NB4 (cell line): Measurements from ENCODE around the gene CREB3L1.
A peak's percentile ranks its signal among the peaks of the same experiment; 100 is the strongest.

Experiments
- DNase-seq: peaks from one replicate; pipeline ENCODE4 v3.0.0; 2010; ENCODE audit warnings: low read depth
- H3K4me3 ChIP-seq: one replicate; pipeline ENCODE4 v1.5.1; 2011; ENCODE audit warnings: mild to moderate bottlenecking, low read depth, low read length, moderate library complexity
- MYC ChIP-seq: IDR thresholded peaks from 2 replicates; pipeline ENCODE4 v1.6.1; 2011; ENCODE audit warnings: low read depth, low read length
- POLR2A ChIP-seq: IDR thresholded peaks from 2 replicates; pipeline ENCODE4 v1.6.1; 2011; ENCODE audit warnings: mild to moderate bottlenecking; ENCODE audit not compliant: insufficient read length; ENCODE audit errors: extremely low read depth
- TF ChIP-seq, protein P1 (sequence below): IDR thresholded peaks from 2 replicates; pipeline ENCODE4 v1.6.1; 2011; ENCODE audit warnings: low read depth, low read length
- TF ChIP-seq, protein P2 (sequence below): IDR thresholded peaks from one replicate; pipeline ENCODE4 v1.5.1; 2012; ENCODE audit warnings: low read depth, low read length

Gene CREB3L1

DNA sequence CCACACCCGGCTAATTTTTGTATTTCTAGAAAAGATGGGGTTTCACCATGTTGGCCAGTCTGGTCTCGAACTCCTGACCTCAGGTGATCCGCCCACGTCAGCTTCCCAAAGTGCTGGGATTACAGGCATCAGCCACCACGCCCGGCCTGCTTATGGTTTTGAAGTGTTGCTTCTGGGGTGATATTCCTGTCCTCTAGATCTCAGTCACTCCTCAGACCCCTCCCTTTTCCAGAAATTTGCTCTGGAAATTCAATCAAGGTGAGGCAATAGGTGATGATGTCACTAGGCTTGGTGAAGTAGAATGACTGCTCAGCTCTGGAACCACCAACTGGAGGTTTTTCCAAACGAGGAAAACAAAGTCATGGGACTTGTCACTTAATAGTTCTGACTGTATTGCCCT lies 36.6 kb upstream of the CREB3L1 start:
- H3K4me3 ChIP-seq, result no peak overlapping the region
- DNase-seq, result no peak
- TF ChIP-seq POLR2A (no peak), MYC (no peak)
- TF ChIP-seq, protein P1, sequence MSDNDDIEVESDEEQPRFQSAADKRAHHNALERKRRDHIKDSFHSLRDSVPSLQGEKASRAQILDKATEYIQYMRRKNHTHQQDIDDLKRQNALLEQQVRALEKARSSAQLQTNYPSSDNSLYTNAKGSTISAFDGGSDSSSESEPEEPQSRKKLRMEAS, result no peak
- TF ChIP-seq, protein P2, sequence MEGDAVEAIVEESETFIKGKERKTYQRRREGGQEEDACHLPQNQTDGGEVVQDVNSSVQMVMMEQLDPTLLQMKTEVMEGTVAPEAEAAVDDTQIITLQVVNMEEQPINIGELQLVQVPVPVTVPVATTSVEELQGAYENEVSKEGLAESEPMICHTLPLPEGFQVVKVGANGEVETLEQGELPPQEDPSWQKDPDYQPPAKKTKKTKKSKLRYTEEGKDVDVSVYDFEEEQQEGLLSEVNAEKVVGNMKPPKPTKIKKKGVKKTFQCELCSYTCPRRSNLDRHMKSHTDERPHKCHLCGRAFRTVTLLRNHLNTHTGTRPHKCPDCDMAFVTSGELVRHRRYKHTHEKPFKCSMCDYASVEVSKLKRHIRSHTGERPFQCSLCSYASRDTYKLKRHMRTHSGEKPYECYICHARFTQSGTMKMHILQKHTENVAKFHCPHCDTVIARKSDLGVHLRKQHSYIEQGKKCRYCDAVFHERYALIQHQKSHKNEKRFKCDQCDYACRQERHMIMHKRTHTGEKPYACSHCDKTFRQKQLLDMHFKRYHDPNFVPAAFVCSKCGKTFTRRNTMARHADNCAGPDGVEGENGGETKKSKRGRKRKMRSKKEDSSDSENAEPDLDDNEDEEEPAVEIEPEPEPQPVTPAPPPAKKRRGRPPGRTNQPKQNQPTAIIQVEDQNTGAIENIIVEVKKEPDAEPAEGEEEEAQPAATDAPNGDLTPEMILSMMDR, result no peak

DNA sequence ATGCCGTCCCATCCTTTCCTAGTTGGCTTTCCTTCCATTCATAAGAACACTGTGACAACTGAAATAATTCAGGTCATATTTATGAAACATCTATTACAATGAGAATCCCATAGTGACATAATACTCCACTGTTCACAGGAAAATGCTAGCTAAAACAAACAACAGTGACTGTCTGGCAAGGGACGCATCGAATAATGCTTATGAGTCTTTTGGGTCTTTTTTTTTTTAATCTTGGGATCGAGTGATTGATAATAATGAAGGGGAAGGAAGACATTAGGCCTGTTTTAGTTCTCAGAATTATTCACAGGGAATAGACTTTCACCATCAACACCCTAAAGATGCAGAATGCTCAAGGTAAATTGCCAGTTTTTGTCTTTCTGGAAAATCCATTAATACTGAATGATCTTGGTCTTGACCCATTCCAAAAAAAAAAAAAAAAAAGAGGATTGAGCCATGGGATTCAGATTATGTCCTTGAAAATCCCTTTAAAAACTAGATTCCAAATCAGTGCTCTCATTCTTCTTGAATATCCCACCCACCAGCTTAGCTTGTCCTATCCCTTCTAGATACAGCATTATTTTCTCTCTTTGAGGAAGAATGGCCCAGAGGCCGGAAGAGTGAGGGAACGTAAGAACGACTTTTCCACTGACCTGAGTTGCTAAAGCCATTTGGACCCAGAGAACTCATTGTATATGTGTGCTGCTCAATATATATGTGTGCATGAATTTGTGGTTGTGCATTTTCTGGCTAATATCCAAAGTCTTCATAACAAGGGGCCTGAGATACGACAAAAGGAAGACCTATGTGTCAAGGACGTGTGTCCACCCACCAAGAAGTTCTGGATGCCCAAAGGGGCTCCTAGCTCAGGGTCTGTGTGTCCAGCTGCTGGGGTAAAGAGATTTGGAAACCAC lies 35.2 kb upstream of the CREB3L1 start:
- H3K4me3 ChIP-seq, result peak overlapping the region; percentile 70
- no peak for DNase-seq
- TF ChIP-seq, protein P1, result no peak
- TF ChIP-seq, protein P2, result no peak
- TF ChIP-seq MYC, result no peak

DNA sequence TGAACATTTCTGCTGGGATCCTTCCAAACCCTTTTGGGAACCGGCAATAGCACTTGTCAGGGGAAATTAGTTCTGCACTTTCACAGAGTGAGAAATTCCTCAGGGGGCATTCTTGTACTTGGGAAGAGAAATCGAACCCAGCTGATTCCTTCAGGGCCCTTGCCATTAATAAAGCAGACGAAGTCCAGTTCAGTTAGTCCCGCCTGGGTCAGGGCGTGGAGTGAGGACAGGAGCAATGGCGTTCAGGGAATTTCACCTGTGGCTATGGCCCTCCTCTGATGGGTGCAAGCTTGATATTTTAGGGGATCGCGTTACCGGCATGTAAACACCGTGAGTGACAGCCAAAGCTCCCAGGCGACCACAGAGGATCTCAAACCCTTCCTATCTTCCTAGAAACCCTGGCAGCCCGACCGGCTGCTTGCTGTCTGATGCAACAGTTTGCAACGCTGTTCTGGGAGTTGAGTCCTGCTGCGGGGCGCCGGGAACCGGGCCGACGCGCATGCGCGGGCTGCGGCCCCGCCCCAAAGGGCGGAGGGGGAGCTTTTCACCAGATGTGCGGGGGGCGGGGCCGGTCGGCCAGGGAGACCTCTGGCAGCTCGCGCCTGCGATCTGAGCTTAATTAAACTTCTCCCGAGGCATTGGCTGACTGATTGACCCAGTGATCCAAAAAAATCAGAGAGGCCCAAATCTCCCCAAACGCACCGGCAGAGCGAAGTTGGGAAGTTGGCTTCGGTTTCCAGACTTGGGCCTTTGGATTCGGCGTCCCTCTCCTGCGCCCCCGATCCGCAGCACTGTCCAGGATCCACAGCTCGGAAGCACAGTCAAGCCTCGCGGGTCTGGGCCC lies 34.3 kb upstream of the CREB3L1 start:
- peak overlapping the region; percentile 70 for H3K4me3 ChIP-seq
- TF ChIP-seq, protein P1, result no peak
- peak; percentile 45 for TF ChIP-seq POLR2A
- TF ChIP-seq MYC, result peak; percentile 61
- TF ChIP-seq, protein P2, result no peak

DNA sequence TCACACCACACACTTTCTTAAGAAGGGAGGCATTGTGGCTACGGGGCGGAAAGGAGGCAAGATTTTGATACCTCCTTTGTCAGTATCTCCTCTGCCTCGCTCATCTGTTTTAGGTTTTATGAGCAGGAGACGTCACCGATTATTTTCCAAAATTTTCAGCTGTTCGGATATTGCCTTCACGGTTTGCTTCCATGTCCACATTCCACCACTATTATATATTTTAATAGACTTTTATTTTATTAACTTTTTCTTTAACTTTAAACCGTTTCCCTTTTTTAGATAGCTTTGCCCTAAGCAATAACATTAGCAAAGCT lies 33.7 kb upstream of the CREB3L1 start:
- no peak for DNase-seq
- TF ChIP-seq, protein P1, result peak; percentile 21; the same call in 1 of the 2 replicates
- TF ChIP-seq, protein P2, result no peak
- TF ChIP-seq POLR2A, result no peak
- no peak for TF ChIP-seq MYC
- H3K4me3 ChIP-seq, result peak overlapping the region; percentile 65

More for the DNA sequence above, 34.3 kb upstream of the CREB3L1 start:
- DNase-seq, result peak; percentile 96

DNA sequence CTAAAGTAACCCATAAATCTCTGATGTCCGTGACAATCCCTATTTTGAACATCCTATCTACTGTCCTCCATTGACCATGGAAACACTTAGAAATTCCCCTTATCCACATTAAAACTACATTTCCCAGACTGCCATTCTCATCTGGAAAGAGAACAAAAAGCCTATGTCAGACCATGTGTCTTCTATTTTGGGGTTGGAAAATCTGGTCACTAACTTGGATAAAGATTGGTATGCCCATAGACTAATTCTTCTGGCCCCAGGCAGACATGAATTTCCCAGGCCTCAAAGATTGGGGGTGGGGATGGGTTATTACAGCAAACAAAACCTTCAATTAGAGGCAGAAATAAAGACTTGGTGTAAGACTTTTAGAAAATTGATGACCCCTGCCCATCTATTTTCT lies 30.9 kb upstream of the CREB3L1 start:
- no peak overlapping the region for H3K4me3 ChIP-seq
- TF ChIP-seq MYC (no peak), POLR2A (no peak)
- TF ChIP-seq, protein P2, result no peak
- TF ChIP-seq, protein P1, result no peak
- no peak for DNase-seq
